Heart left ventricle (tissue), 13 donors: ENCODE data around the gene CCNA1.

Experiments
- POLR2A ChIP-seq, 2 donors: fragments of 450-650 bp; IDR thresholded peaks; one replicate each; pipeline ENCODE4 v1.6.1; 2017; ENCODE audit warnings: antibody characterized with exemption in 2 of 2, mild to moderate bottlenecking in 2 of 2, moderate library complexity in 2 of 2
- TF ChIP-seq, protein P1 (sequence below), 12 donors: fragments of 200-600 bp; sonication (generic) in 4 of 12; IDR thresholded peaks; one replicate each; pipeline versions ENCODE4 v1.5.0 to v1.8.0; 2018 to 2022; ENCODE audit warnings: antibody characterized with exemption in 12 of 12, mild to moderate bottlenecking in 5 of 12
- donor health status: ischemic (EF 13 %, LVEDD 7.1; RV severe dilation, severe dysfunction).
- donor health status: DM: no; HTN: yes; CAD: no.
- donor health status: DM: no; HTN: no; CAD: no.
- donor health status: ischemic (EF 25% LVEDD 6.9; RV normal size, moderate dysfunction).
- donor health status: ischemic (EF 25% LVEDD 5.7; RV mildly dilated, moderate dysfunction).
- donor health status: ischemic (EF 35%, LVEDD 5.7; RV mildly dilated, moderate dysfunction).
- donor health status: nonischemic (EF 11% LVEDD 7.7; RV severe dilation, severe dysfunction).
- donor health status: DM: yes; HTN: yes; CAD: no.
- donor health status: PGD.
- donor health status: ischemic (EF 29% LVEDD 5.4; RV normal size, mild dysfunction).
- donor health status: nonischemic (EF 23%, LVEDD 6.1; RV moderate dilation, normal function).

DNA sequence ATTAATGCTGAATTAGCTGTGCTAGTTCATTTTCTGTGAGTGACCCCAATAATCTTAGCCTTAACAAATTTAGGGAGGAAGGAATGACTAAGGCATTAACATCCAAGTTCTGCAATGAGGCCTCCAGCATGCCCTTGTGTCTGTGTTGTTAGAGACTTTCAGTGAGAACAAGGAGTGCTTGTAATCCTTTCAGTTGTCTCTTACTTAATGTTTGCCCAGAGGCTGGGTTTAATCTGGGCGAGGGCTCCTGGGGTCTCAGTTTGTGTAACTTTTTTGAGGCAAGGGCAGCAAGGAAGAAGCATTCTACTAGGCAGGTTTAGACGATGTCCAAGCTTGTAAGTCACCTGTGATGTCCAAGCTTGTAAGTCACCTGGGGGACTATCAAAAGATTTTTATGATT is 24.3 kb downstream of the CCNA1 start:
- TF ChIP-seq, protein P1, sequence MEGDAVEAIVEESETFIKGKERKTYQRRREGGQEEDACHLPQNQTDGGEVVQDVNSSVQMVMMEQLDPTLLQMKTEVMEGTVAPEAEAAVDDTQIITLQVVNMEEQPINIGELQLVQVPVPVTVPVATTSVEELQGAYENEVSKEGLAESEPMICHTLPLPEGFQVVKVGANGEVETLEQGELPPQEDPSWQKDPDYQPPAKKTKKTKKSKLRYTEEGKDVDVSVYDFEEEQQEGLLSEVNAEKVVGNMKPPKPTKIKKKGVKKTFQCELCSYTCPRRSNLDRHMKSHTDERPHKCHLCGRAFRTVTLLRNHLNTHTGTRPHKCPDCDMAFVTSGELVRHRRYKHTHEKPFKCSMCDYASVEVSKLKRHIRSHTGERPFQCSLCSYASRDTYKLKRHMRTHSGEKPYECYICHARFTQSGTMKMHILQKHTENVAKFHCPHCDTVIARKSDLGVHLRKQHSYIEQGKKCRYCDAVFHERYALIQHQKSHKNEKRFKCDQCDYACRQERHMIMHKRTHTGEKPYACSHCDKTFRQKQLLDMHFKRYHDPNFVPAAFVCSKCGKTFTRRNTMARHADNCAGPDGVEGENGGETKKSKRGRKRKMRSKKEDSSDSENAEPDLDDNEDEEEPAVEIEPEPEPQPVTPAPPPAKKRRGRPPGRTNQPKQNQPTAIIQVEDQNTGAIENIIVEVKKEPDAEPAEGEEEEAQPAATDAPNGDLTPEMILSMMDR (IDR thresholded peaks at IDR 0.05): no peak
- TF ChIP-seq POLR2A (IDR thresholded peaks at IDR 0.05): no peak
